ENCODE results near the gene SLC25A24. TPM values are rescaled to one million over a fixed set of nuclear protein-coding genes. Genes with fewer than 3 reads are reported as not detected.
A peak's percentile ranks its signal among the peaks of the same experiment; 100 is the strongest.
"Not testable (repeated sequence)": the region's sequence is repeated elsewhere in the genome, so short reads cannot be mapped to it uniquely, and the experiment has no call there.

Gene SLC25A24
- total and polyA plus RNA-seq, 2 of the 13 experiments (the other 11 are each of a cell fraction or from before 2014, with no cell fraction given): 8.0 to 12.4 TPM

- POLR2A ChIA-PET: no interaction called here
- intact Hi-C loops (cut with micrococcal nuclease; ENCODE audit: unreplicated experiment): no loop called here
Observed at GRCh38 chr1:108208724-108209446, 8.7 kb upstream of the SLC25A24 start.

GRCh38 chr1:108203582-108203981 lies 3.4 kb upstream of the SLC25A24 start:
- 42% methylated on average over 3 of the region's 3 CpGs for WGBS (ENCODE audit: low lambda C conversion rate)
- H3K79me2 ChIP-seq (ENCODE audit: insufficient read depth, low read length); H2AFZ ChIP-seq (ENCODE audit: low read length); H4K20me1 ChIP-seq (ENCODE audit: insufficient read depth, low read length); H3K36me3 ChIP-seq (replicated peaks in 1 of 2; ENCODE audit: control insufficient read depth in 1 of 2, insufficient read depth in 2 of 2, low read length in 2 of 2); BruUV-seq (replicated peaks); H3K9ac ChIP-seq (ENCODE audit: insufficient read depth, low read depth, low read length); CTCF ChIA-PET (ENCODE audit: low intra/inter-chr PET ratio, low total read pairs); H3K27me3 ChIP-seq (ENCODE audit: control insufficient read depth in 1 of 2, insufficient read depth in 2 of 2, low read length in 2 of 2); DNase-seq (ENCODE audit: low spot score); H3K9me3 ChIP-seq (ENCODE audit: low read length); ATAC-seq; intact Hi-C loops (cut with micrococcal nuclease; ENCODE audit: unreplicated experiment); H3K4me2 ChIP-seq (ENCODE audit: low read depth, low read length); POLR2A ChIA-PET; FAIRE-seq; H3K27ac ChIP-seq (ENCODE audit: extremely low read length, insufficient read depth, low read length); in situ Hi-C loops (cut with HindIII; ENCODE audit: extremely low pct_ligation_motif_present, low pct_unique_long_range_greater_than_20kb); H3K4me3 ChIP-seq (replicated peaks in 1 of 3; ENCODE audit: insufficient read depth in 1 of 3, low read depth in 2 of 3, low read length in 3 of 3): not testable (repeated sequence)
- 0 out of 2 replicates have a peak, but pooled peaks cover 13% of the 10 kb centered on the region for H3K4me1 ChIP-seq (ENCODE audit: insufficient read depth, low read length)

More at GRCh38 chr1:108208724-108209446, 8.7 kb upstream of the SLC25A24 start:
- in situ Hi-C loops (cut with HindIII; ENCODE audit: extremely low pct_ligation_motif_present, low pct_unique_long_range_greater_than_20kb): no loop called here
- Histone ChIP-seq H3K9ac (ENCODE audit: insufficient read depth, low read depth, low read length) (no peak overlapping the region), H3K36me3 (replicated peaks in 1 of 2; ENCODE audit: control insufficient read depth in 1 of 2, insufficient read depth in 2 of 2, low read length in 2 of 2) (no peaks in the 10 kb centered on the region), H3K79me2 (ENCODE audit: insufficient read depth, low read length) (no peaks in the 10 kb centered on the region), H2AFZ (ENCODE audit: low read length) (peak overlapping the region; percentile 17), H3K27ac (ENCODE audit: extremely low read length, insufficient read depth, low read length) (no peak overlapping the region), H3K4me1 (ENCODE audit: insufficient read depth, low read length) (peaks cover 6% of the 10 kb centered on the region; the same call in 1 of the 2 replicates), H3K27me3 (ENCODE audit: control insufficient read depth in 1 of 2, insufficient read depth in 2 of 2, low read length in 2 of 2) (peaks cover 0 to 8% of the 10 kb centered on the region in 2 experiments; a peak in 1 of 5 replicates), H3K4me2 (ENCODE audit: low read depth, low read length) (peak overlapping the region; percentile 46), H3K9me3 (ENCODE audit: low read length) (no peaks in the 10 kb centered on the region), H4K20me1 (ENCODE audit: insufficient read depth, low read length) (no peaks in the 10 kb centered on the region), H3K4me3 (replicated peaks in 1 of 3; ENCODE audit: insufficient read depth in 1 of 3, low read depth in 2 of 3, low read length in 3 of 3) (no peak overlapping the region)
- no peak for FAIRE-seq
- ATAC-seq: no peak; the same call in 2 of the 3 replicates
- TF ChIP-seq ZNF816 (CRISPR knock-in tag; IDR thresholded peaks at IDR 0.05; ENCODE audit: borderline replicate concordance) (no peak), NFYB (CRISPR knock-in tag; IDR thresholded peaks at IDR 0.05) (no peak), ZNF496 (CRISPR knock-in tag; IDR thresholded peaks at IDR 0.05; ENCODE audit: insufficient replicate concordance) (no peak), TFE3 (CRISPR knock-in tag; IDR thresholded peaks at IDR 0.05) (no peak), ZNF546 (CRISPR knock-in tag; conservative IDR thresholded peaks at IDR 0.05) (no peak), ZFP36L2 (CRISPR knock-in tag; IDR thresholded peaks at IDR 0.05) (no peak), ZNF317 (CRISPR knock-in tag; IDR thresholded peaks at IDR 0.05) (no peak), ZNF839 (CRISPR knock-in tag; IDR thresholded peaks at IDR 0.05; ENCODE audit: borderline replicate concordance) (no peak), SIX4 (CRISPR knock-in tag; IDR thresholded peaks at IDR 0.05) (no peak), ZNF780A (CRISPR knock-in tag; IDR thresholded peaks at IDR 0.05) (no peak)
- CTCF ChIA-PET (ENCODE audit: low intra/inter-chr PET ratio, low total read pairs): no interaction called here
- no TSS peak for BruUV-seq (replicated peaks)
- no peak for DNase-seq (ENCODE audit: low spot score)
- WGBS (ENCODE audit: low lambda C conversion rate): 0% methylated on average over 2 of the region's 11 CpGs

Data from HepG2 (cell line).